ENCODE data around the gene PRPF19.

The PRPF19 gene

DNA sequence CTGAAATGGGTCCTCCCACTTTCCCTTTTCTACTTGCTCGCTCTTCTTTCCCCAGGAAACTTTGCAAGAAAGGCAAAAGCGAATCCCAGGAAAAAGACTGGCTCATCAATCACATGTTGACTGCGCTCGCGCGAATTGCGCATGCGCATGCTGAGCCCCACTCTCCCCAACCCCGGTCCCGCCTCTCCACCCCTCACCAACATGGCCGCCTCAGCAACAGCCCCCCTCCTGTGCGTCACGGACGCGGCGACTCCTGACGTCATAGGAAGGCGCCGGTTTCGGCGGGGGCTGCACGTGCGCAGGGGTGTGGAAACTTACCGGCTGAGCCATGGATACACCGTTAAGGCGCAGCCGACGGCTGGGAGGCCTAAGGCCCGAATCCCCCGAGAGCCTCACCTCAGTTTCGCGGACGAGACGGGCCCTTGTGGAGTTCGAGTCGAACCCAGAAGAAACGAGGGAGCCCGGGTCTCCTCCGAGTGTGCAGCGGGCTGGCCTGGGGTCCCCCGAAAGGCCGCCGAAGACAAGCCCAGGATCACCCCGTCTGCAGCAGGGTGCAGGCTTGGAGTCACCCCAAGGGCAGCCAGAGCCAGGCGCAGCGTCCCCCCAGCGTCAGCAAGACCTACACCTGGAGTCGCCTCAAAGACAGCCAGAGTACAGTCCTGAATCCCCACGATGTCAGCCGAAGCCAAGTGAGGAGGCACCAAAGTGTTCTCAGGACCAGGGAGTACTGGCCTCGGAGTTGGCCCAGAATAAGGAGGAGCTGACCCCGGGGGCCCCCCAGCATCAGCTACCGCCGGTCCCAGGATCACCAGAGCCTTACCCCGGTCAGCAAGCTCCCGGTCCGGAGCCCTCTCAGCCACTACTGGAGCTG, 64.4 kb downstream of the PRPF19 start, which contains the start of gene CCDC86:
Gene CCDC86, plus strand, starts transcription at position 317 of the 871 bp plus-strand sequence. Its CDS starts 12 bp downstream, at position 329.
- DNase-seq (ENCODE audit: low spot score) = peak; percentile 98

All from ecto neural progenitor cell (in vitro differentiated cells).